ENCODE data around the gene IYD.

- TF ChIP-seq HDGF (IDR thresholded peaks at IDR 0.05; ENCODE audit: borderline replicate concordance) = no peak
- TF ChIP-seq SP1 (IDR thresholded peaks at IDR 0.05) = no peak
- no peak for TF ChIP-seq ELF4 (IDR thresholded peaks at IDR 0.05)
- TF ChIP-seq FOXM1 (IDR thresholded peaks at IDR 0.05; ENCODE audit: borderline replicate concordance) = no peak
- no peak for TF ChIP-seq SUZ12 (IDR thresholded peaks at IDR 0.05)
- no peak for TF ChIP-seq BHLHE40 (IDR thresholded peaks at IDR 0.05; ENCODE audit: borderline replicate concordance)
- TF ChIP-seq ZNF384 (IDR thresholded peaks at IDR 0.05) = no peak
- no peak for TF ChIP-seq FOXA1 (IDR thresholded peaks at IDR 0.05)
- no peak for TF ChIP-seq PKNOX1 (IDR thresholded peaks at IDR 0.05)
- no peak for TF ChIP-seq FOXK2 (IDR thresholded peaks at IDR 0.05)
Measured at GRCh38 chr6:150430815-150431214, 62.0 kb downstream of the IYD start.

Data from HEK293T (cell line).